ENCODE results near the gene PTPRT. TPM values are rescaled to one million over a fixed set of nuclear protein-coding genes. Genes with fewer than 3 reads are reported as not detected.

Gene PTPRT
- total and polyA plus RNA-seq, 2 of the 4 experiments (the other 2 are of a cell fraction), result not detected

- Histone ChIP-seq H4K8ac (ENCODE audit: low read depth in 2 of 2, low read length in 2 of 2) (no peak overlapping the region), H3K4me3 (ENCODE audit: insufficient read depth, low read depth, low read length) (no peak overlapping the region), H3K27ac (ENCODE audit: insufficient read depth, low read length) (no peak overlapping the region), H2AK5ac (ENCODE audit: low read depth, low read length) (no peak overlapping the region), H3K4ac (ENCODE audit: low read depth, low read length) (no peak overlapping the region), H4K5ac (ENCODE audit: low read depth, low read length) (no peak overlapping the region), H3K27me3 (ENCODE audit: control insufficient read depth, insufficient read depth, low read length) (no peaks in the 10 kb centered on the region), H4K91ac (ENCODE audit: insufficient read depth, low read depth, low read length) (no peak overlapping the region), H3K56ac (ENCODE audit: extremely low read depth, insufficient read depth, low read length) (no peak overlapping the region), H2BK5ac (ENCODE audit: low read depth, low read length, poor library complexity, severe bottlenecking) (no peak overlapping the region), H3K79me1 (ENCODE audit: low read depth in 1 of 2, low read length in 2 of 2) (no peaks in the 10 kb centered on the region), H2BK20ac (ENCODE audit: low read depth, low read length) (no peak overlapping the region), H2BK120ac (ENCODE audit: low read depth, low read length) (no peak overlapping the region), H3K9me1 (ENCODE audit: insufficient read depth, low read length) (no peaks in the 10 kb centered on the region), H3K14ac (replicated peaks; ENCODE audit: low read depth, low read length) (no peak overlapping the region), H4K20me1 (ENCODE audit: insufficient read depth, low read length) (no peaks in the 10 kb centered on the region), H3K9ac (ENCODE audit: low read depth, low read length) (no peak overlapping the region), H3K23ac (ENCODE audit: low read depth, low read length) (no peak overlapping the region), H3K18ac (ENCODE audit: low read depth, low read length) (no peak overlapping the region), H2AK9ac (replicated peaks; ENCODE audit: low read depth, low read length, poor library complexity) (no peak overlapping the region), H3K4me2 (ENCODE audit: low read depth, low read length) (no peak overlapping the region), H3K36me3 (ENCODE audit: control insufficient read depth, insufficient read depth, low read length) (no peaks in the 10 kb centered on the region), H2BK15ac (ENCODE audit: low read depth, low read length) (no peak overlapping the region), H2AFZ (replicated peaks; ENCODE audit: low read length, poor library complexity) (no peak overlapping the region), H3K9me3 (ENCODE audit: control insufficient read depth, insufficient read depth, low read length) (peaks cover 6% of the 10 kb centered on the region), H3K4me1 (ENCODE audit: control insufficient read depth, insufficient read depth, low read length) (no peaks in the 10 kb centered on the region)
- no TSS peak for BruUV-seq (replicated peaks)
- in situ Hi-C loops (cut with MboI; ENCODE audit: low sequenced_read_pairs) (no loop called here), intact Hi-C loops (cut with micrococcal nuclease) (no loop called here), dilution Hi-C loops (cut with HindIII; ENCODE audit: low sequenced_read_pairs, unreplicated experiment) (no loop called here)
- ChIA-PET CTCF (no interaction called here), POLR2A (ENCODE audit: unreplicated experiment) (no interaction called here)
- no CpG with 5 or more reads among the region's 3 CpGs for WGBS, 2 experiments (ENCODE audit: extremely low coverage in 2 of 2, insufficient read length in 1 of 2)
- TF ChIP-seq CHD1 (IDR thresholded peaks at IDR 0.05; ENCODE audit: low read depth, low read length) (no peak), MXI1 (IDR thresholded peaks at IDR 0.05; ENCODE audit: borderline replicate concordance, low read depth, low read length) (no peak), FOS (IDR thresholded peaks at IDR 0.05; ENCODE audit: low read depth, low read length) (no peak), USF2 (IDR thresholded peaks at IDR 0.05; ENCODE audit: low read depth, low read length) (no peak), MAFK (IDR thresholded peaks at IDR 0.05; ENCODE audit: low read depth, low read length) (no peak), RAD21 (IDR thresholded peaks at IDR 0.05; ENCODE audit: low read length) (no peak), CEBPB (IDR thresholded peaks at IDR 0.05; ENCODE audit: low read depth, low read length) (no peak), SMC3 (IDR thresholded peaks at IDR 0.05; ENCODE audit: low read depth, low read length) (no peak), MAZ (IDR thresholded peaks at IDR 0.05; ENCODE audit: borderline replicate concordance, low read depth, low read length) (no peak), NFE2L2 (IDR thresholded peaks at IDR 0.05; ENCODE audit: low read depth, low read length) (no peak), BHLHE40 (IDR thresholded peaks at IDR 0.05; ENCODE audit: low read depth, low read length) (no peak), RFX5 (IDR thresholded peaks at IDR 0.05; ENCODE audit: low read depth, low read length) (no peak), POLR2A (IDR thresholded peaks at IDR 0.05; ENCODE audit: low read depth, low read length) (no peak), RCOR1 (IDR thresholded peaks at IDR 0.05; ENCODE audit: insufficient replicate concordance, low read length) (no peak)
- TF ChIP-seq, protein P1, sequence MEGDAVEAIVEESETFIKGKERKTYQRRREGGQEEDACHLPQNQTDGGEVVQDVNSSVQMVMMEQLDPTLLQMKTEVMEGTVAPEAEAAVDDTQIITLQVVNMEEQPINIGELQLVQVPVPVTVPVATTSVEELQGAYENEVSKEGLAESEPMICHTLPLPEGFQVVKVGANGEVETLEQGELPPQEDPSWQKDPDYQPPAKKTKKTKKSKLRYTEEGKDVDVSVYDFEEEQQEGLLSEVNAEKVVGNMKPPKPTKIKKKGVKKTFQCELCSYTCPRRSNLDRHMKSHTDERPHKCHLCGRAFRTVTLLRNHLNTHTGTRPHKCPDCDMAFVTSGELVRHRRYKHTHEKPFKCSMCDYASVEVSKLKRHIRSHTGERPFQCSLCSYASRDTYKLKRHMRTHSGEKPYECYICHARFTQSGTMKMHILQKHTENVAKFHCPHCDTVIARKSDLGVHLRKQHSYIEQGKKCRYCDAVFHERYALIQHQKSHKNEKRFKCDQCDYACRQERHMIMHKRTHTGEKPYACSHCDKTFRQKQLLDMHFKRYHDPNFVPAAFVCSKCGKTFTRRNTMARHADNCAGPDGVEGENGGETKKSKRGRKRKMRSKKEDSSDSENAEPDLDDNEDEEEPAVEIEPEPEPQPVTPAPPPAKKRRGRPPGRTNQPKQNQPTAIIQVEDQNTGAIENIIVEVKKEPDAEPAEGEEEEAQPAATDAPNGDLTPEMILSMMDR (conservative IDR thresholded peaks at IDR 0.05; ENCODE audit: low read depth, low read length), result no peak
- TF ChIP-seq, protein P2, sequence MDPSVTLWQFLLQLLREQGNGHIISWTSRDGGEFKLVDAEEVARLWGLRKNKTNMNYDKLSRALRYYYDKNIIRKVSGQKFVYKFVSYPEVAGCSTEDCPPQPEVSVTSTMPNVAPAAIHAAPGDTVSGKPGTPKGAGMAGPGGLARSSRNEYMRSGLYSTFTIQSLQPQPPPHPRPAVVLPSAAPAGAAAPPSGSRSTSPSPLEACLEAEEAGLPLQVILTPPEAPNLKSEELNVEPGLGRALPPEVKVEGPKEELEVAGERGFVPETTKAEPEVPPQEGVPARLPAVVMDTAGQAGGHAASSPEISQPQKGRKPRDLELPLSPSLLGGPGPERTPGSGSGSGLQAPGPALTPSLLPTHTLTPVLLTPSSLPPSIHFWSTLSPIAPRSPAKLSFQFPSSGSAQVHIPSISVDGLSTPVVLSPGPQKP (IDR thresholded peaks at IDR 0.05; ENCODE audit: borderline replicate concordance, low read depth, low read length), result no peak
- no peak for ATAC-seq (ENCODE audit: low read depth)
- DNase-seq, result no peak
Observed at GRCh38 chr20:42549496-42549895, 640.2 kb downstream of the PTPRT start.

Data from IMR-90 (cell line).